GM12875 (cell line): ENCODE data around the gene SLU7.
A peak's percentile ranks its signal among the peaks of the same experiment; 100 is the strongest.

Experiments
- H3K4me3 ChIP-seq: one replicate; pipeline ENCODE4 v1.5.1; 2011; ENCODE audit warnings: low read depth, low read length, control low read depth
- CTCF ChIP-seq: IDR thresholded peaks from 2 replicates; pipeline ENCODE4 v1.5.1; 2011; ENCODE audit warnings: low read depth, mild to moderate bottlenecking, control low read depth, inconsistent platforms, low read length, moderate library complexity, borderline replicate concordance; ENCODE audit not compliant: insufficient read depth

SLU7 gene

GRCh38 chr5:160418561-160419457 is at the start of gene SLU7:
SLU7 (minus strand) TSS chr5:160419081; CDS start chr5:160415294, 3,787 bp downstream.
- TF ChIP-seq CTCF, result no peak
- peak within 1 kb of the TSS; percentile 80 for H3K4me3 ChIP-seq

- TF ChIP-seq CTCF, result no peak
- peak overlapping the region; percentile 62 for H3K4me3 ChIP-seq
These were observed 49.6 kb upstream of the SLU7 start for GRCh38 chr5:160468363-160468975.

GRCh38 chr5:160467555-160468362 is 48.9 kb upstream of the SLU7 start:
- no peak for TF ChIP-seq CTCF
- H3K4me3 ChIP-seq, result peak overlapping the region; percentile 62

- TF ChIP-seq CTCF, result no peak
- no peak overlapping the region for H3K4me3 ChIP-seq
These were observed 48.1 kb upstream of the SLU7 start for GRCh38 chr5:160466889-160467554.

GRCh38 chr5:160466116-160466515 is 47.2 kb upstream of the SLU7 start:
- H3K4me3 ChIP-seq, result no peak overlapping the region
- TF ChIP-seq CTCF, result no peak

- TF ChIP-seq CTCF, result no peak
- H3K4me3 ChIP-seq, result no peak overlapping the region
These were observed 45.6 kb upstream of the SLU7 start for GRCh38 chr5:160464466-160464797.
